Keratinocyte (primary cell): Measurements from ENCODE around the gene FGB. TPM values are rescaled to one million over a fixed set of nuclear protein-coding genes. Genes with fewer than 3 reads are reported as not detected.

Source experiments
- DNase-seq: peaks from one replicate; pipeline ENCODE4 v3.0.0-alpha.2; 2011; ENCODE audit warnings: low read depth, missing footprints, low spot score
- FAIRE-seq: peaks from 2 replicates; lab custom pipeline; 2011; peaks lifted over from hg19 to GRCh38; lab: Jason Lieb, UNC
- H2AFZ ChIP-seq: 2 replicates; pipeline ENCODE4 v1.6.0; 2012; ENCODE audit warnings: low read length, control low read depth, inconsistent platforms; ENCODE audit not compliant: control insufficient read depth
- H3K27ac ChIP-seq: 2 replicates; pipeline ENCODE4 v1.5.1; 2011; ENCODE audit warnings: low read length; ENCODE audit not compliant: control insufficient read depth, insufficient read depth
- H3K27me3 ChIP-seq: 3 replicates; pipeline ENCODE4 v1.6.0; 2011; ENCODE audit warnings: low read length; ENCODE audit not compliant: control insufficient read depth, insufficient read depth; ENCODE audit errors: extremely low read depth
- H3K36me3 ChIP-seq, 2 experiments: 2 replicates in 1 of 2; 3 replicates in 1 of 2; pipeline ENCODE4 v1.5.1; 2011; ENCODE audit warnings: low read length in 2 of 2, mild to moderate bottlenecking in 1 of 2; ENCODE audit not compliant: control insufficient read depth in 2 of 2, insufficient read depth in 2 of 2; ENCODE audit errors: extremely low read depth in 1 of 2
- H3K4me1 ChIP-seq: 3 replicates; pipeline ENCODE4 v1.5.1; 2011; ENCODE audit warnings: low read length; ENCODE audit not compliant: control insufficient read depth, insufficient read depth; ENCODE audit errors: extremely low read depth
- H3K4me2 ChIP-seq: 3 replicates; pipeline ENCODE4 v1.6.0; 2011; ENCODE audit warnings: low read depth, low read length; ENCODE audit not compliant: control insufficient read depth, insufficient read depth; ENCODE audit errors: extremely low read depth
- H3K4me3 ChIP-seq, 3 experiments: fragments of 200-600 bp in 1 of 3; sonication (generic) in 1 of 3; 2 replicates in 2 of 3; 3 replicates in 1 of 3; pipeline ENCODE4 v1.5.1; 2011 to 2016; ENCODE audit warnings: low read length in 3 of 3, mild to moderate bottlenecking in 3 of 3, control low read depth in 2 of 3, inconsistent platforms in 1 of 3, low read depth in 1 of 3, mixed read lengths in 1 of 3, mixed run types in 1 of 3, moderate library complexity in 1 of 3; ENCODE audit not compliant: control insufficient read depth in 2 of 3, insufficient read depth in 2 of 3; ENCODE audit errors: extremely low read depth in 1 of 3
- H3K79me2 ChIP-seq: 2 replicates; pipeline ENCODE4 v1.6.0; 2012; ENCODE audit warnings: low read length; ENCODE audit not compliant: control insufficient read depth, insufficient read depth
- H3K9ac ChIP-seq: 3 replicates; pipeline ENCODE4 v1.6.0; 2011; ENCODE audit warnings: low read length; ENCODE audit not compliant: control insufficient read depth, insufficient read depth; ENCODE audit errors: extremely low read depth
- H3K9me1 ChIP-seq: 3 replicates; pipeline ENCODE4 v1.6.0; 2011; ENCODE audit warnings: low read length; ENCODE audit not compliant: control insufficient read depth, insufficient read depth; ENCODE audit errors: extremely low read depth
- H3K9me3 ChIP-seq: 2 replicates; pipeline ENCODE4 v1.5.1; 2012; ENCODE audit warnings: low read depth, low read length; ENCODE audit not compliant: control insufficient read depth
- H4K20me1 ChIP-seq: 3 replicates; pipeline ENCODE4 v1.6.0; 2011; ENCODE audit warnings: low read length; ENCODE audit not compliant: control insufficient read depth, insufficient read depth; ENCODE audit errors: extremely low read depth
- CTCF ChIP-seq, 3 experiments: IDR thresholded peaks in 1 of 3; conservative IDR thresholded peaks in 1 of 3; optimal IDR thresholded peaks in 1 of 3; 2 replicates in 2 of 3; 3 replicates in 1 of 3; pipeline versions ENCODE3 to v1.5.1; 2011; ENCODE audit warnings: low read length in 3 of 3, mild to moderate bottlenecking in 3 of 3, moderate library complexity in 2 of 3, control low read depth in 1 of 3, inconsistent platforms in 1 of 3; ENCODE audit not compliant: insufficient read depth in 2 of 3; ENCODE audit errors: extremely low read depth in 1 of 3
- EZH2 ChIP-seq: IDR thresholded peaks from one replicate; pipeline ENCODE4 v1.6.1; 2012; ENCODE audit warnings: inconsistent platforms, mild to moderate bottlenecking, low read length, moderate library complexity
- dilution Hi-C: fragments of 300-500 bp; cut with MboI; formaldehyde crosslinking; loops from one replicate; pipeline ENCODE4 v1.7.0; 2020; ENCODE audit warnings: low sequenced_read_pairs; ENCODE audit not compliant: extremely low pct_ligation_motif_present
- polyA plus RNA-seq, 5 experiments: library from polyadenylated mRNA; depleted of rRNA in 3 of 5; stranded (reverse) in 3 of 5; stranded (forward) in 1 of 5; unstranded in 1 of 5; fragments of >200 nt; gene quantifications; 1 replicate in 1 of 5; 2 replicates in 3 of 5; 3 replicates in 1 of 5; pipeline versions ENCODE4 v1.2.1 to v1.2.3, GENCODE V29; 2011 to 2012; ENCODE audit warnings: missing spikeins in 2 of 5, low read depth in 1 of 5, low replicate concordance in 1 of 5

The FGB gene
- polyA plus RNA-seq, 1 donor (not counting 4 experiments of a cell fraction or from before 2014, with no cell fraction given): not detected

GRCh38 chr4:154603033-154603943 is 40.5 kb downstream of the FGB start:
- Histone ChIP-seq H3K27me3 (no peaks in the 10 kb centered on the region), H2AFZ (no peak overlapping the region), H3K9ac (no peak overlapping the region), H4K20me1 (no peaks in the 10 kb centered on the region), H3K4me1 (peaks cover 14% of the 10 kb centered on the region), H3K4me2 (no peak overlapping the region), H3K27ac (no peak overlapping the region), H3K9me1 (no peaks in the 10 kb centered on the region), H3K79me2 (no peaks in the 10 kb centered on the region), H3K9me3 (no peaks in the 10 kb centered on the region), H3K4me3 (no peak overlapping the region), H3K36me3 (no peaks in the 10 kb centered on the region)
- FAIRE-seq (no peak), DNase-seq (no peak)
- dilution Hi-C loops: no loop called here
- no peak for TF ChIP-seq CTCF (optimal IDR thresholded peaks at IDR 0.05 in 1 of 3, IDR thresholded peaks at IDR 0.05 in 1 of 3, conservative IDR thresholded peaks at IDR 0.05 in 1 of 3; ENCODE audit: extremely low read depth in 1 of 3, insufficient read depth in 2 of 3, low read length in 3 of 3)
- no peak for TF ChIP-seq EZH2

GRCh38 chr4:154604696-154605200 is 41.9 kb downstream of the FGB start:
- no peak overlapping the region for H3K4me2 ChIP-seq
- H3K79me2 ChIP-seq: no peaks in the 10 kb centered on the region
- DNase-seq (no peak), FAIRE-seq (no peak)
- no peaks in the 10 kb centered on the region for H3K9me3 ChIP-seq
- TF ChIP-seq EZH2 (no peak), CTCF (optimal IDR thresholded peaks at IDR 0.05 in 1 of 3, IDR thresholded peaks at IDR 0.05 in 1 of 3, conservative IDR thresholded peaks at IDR 0.05 in 1 of 3; ENCODE audit: extremely low read depth in 1 of 3, insufficient read depth in 2 of 3, low read length in 3 of 3) (no peak)
- H3K9ac ChIP-seq: no peak overlapping the region
- H3K4me3 ChIP-seq: no peak overlapping the region
- dilution Hi-C loops: no loop called here
- H3K4me1 ChIP-seq: peaks cover 14% of the 10 kb centered on the region
- no peaks in the 10 kb centered on the region for H3K9me1 ChIP-seq
- no peaks in the 10 kb centered on the region for H4K20me1 ChIP-seq
- H3K36me3 ChIP-seq: no peaks in the 10 kb centered on the region
- H2AFZ ChIP-seq: no peak overlapping the region
- no peaks in the 10 kb centered on the region for H3K27me3 ChIP-seq
- H3K27ac ChIP-seq: no peak overlapping the region
